Muscle layer of colon (tissue), 2 donors: ENCODE results near the gene MAP3K7CL.

Experiments
- H3K27ac ChIP-seq: one replicate; pipeline ENCODE4 v1.7.0; 2013; ENCODE audit warnings: low read depth, mild to moderate bottlenecking, low read length, moderate library complexity
- H3K27me3 ChIP-seq, 2 donors: one replicate each; pipeline ENCODE4 v1.7.0; 2013; ENCODE audit warnings: low read length in 2 of 2, mild to moderate bottlenecking in 2 of 2; ENCODE audit not compliant: insufficient read depth in 2 of 2, control insufficient read depth in 1 of 2
- H3K36me3 ChIP-seq: one replicate; pipeline ENCODE4 v1.7.0; 2013; ENCODE audit warnings: mild to moderate bottlenecking, low read length; ENCODE audit not compliant: insufficient read depth
- H3K4me1 ChIP-seq: one replicate; pipeline ENCODE4 v1.7.0; 2013; ENCODE audit warnings: mild to moderate bottlenecking, low read length; ENCODE audit not compliant: insufficient read depth
- H3K4me3 ChIP-seq, 2 donors: one replicate each; pipeline ENCODE4 v1.7.0; 2013; ENCODE audit warnings: low read length in 2 of 2, low read depth in 1 of 2, mild to moderate bottlenecking in 1 of 2, moderate library complexity in 1 of 2
- H3K9ac ChIP-seq: one replicate; pipeline ENCODE4 v1.7.0; 2013; ENCODE audit warnings: low read length
- H3K9me3 ChIP-seq: one replicate; pipeline ENCODE4 v1.7.0; 2013; ENCODE audit warnings: mild to moderate bottlenecking, low read length
- donor health status: abdominal sarcoma.
- donor health status: Adenocarcinoma of cecum.

Gene MAP3K7CL

DNA sequence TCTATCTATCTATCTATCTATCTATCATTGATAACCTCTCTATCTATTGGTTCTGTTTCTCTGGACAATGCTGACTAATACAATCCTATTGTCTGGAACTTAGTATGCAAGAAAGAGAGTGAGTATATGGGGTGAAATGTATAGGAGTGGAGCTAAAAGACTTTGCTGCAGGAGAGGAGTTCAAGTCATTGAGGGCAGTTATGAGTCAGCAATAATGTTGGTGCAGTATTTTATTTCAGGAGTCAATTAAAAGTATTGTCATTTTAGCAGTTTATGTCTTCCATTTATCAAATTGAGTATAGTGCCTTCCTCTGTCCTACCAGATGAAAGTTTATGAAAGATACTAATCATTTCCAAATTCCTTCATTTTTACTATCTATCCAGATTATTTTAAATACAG is 55.8 kb downstream of the MAP3K7CL start:
- H3K27ac ChIP-seq = no peak overlapping the region

DNA sequence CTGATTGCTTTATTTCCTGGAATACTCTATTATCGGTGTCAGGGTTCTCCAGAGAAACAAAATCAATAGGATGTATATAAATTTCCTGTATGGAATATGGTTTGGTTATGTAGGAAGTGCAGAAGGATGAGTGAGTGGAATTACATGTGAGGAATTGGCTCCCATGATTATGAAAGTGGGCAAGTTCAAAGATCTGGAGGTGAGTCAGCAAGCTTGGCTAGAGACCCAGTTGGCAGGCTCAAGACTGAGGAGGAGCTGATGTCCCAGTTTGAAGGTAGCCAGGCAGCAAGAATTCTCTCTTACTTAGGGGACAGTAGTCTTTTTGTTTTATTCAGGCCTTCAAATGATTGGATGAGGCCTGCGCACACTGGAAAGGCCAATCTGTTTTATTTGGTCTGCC is 57.5 kb downstream of the MAP3K7CL start:
- Histone ChIP-seq H3K4me3 (no peak overlapping the region), H3K9ac (no peak overlapping the region), H3K36me3 (no peaks in the 10 kb centered on the region), H3K4me1 (peaks cover 14% of the 10 kb centered on the region), H3K9me3 (no peaks in the 10 kb centered on the region), H3K27me3 (no peaks in the 10 kb centered on the region), H3K27ac (peak overlapping the region; percentile 3)

More for the DNA sequence above, 55.8 kb downstream of the MAP3K7CL start:
- Histone ChIP-seq H3K36me3 (no peaks in the 10 kb centered on the region), H3K9me3 (no peaks in the 10 kb centered on the region), H3K27me3 (no peaks in the 10 kb centered on the region), H3K9ac (no peak overlapping the region), H3K4me1 (peaks cover 19% of the 10 kb centered on the region), H3K4me3 (no peak overlapping the region)

DNA sequence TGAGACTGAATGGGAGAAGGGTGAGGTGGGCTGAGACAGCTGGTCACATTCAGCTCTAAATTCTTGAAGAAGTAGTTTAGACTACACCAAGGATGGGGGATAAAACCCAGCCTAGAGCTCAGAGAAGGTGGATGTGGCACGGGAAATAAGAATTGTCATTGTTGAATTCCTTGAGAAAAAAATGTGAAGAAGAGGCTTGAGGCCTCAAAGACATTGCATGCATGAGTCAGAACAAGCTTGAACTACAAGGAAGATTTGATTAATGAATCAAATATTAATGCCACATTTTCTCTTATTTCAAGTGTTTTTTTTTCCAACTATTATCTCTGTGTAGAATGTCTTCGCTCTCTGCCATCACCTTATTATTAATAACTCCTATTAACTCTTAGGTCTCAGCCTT is 58.9 kb downstream of the MAP3K7CL start:
- H3K27me3 ChIP-seq = no peaks in the 10 kb centered on the region
- H3K36me3 ChIP-seq = no peaks in the 10 kb centered on the region
- H3K4me3 ChIP-seq = no peak overlapping the region
- H3K9me3 ChIP-seq = no peaks in the 10 kb centered on the region
- H3K4me1 ChIP-seq = peaks cover 19% of the 10 kb centered on the region
- no peak overlapping the region for H3K27ac ChIP-seq
- H3K9ac ChIP-seq = no peak overlapping the region

DNA sequence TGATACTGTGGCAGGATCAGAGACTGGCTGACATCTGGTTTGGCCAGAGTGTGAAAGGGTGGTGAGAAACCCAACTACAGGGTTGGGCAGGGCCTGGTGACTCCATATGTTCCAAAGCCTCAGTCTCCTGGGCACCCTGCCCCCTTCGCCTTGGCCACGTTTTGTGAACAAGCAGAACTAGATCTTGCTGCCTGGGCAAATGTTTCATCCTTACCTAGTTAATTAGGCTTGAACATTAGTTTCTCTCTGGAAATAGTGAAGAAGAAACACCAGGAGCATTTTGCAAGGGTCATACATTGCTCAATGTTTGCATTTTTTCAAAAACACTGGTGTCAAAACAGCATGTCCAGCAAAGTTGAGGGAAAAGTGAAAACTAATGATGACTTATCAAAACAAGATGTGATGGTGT is 60.5 kb downstream of the MAP3K7CL start:
- Histone ChIP-seq H3K4me3 (no peak overlapping the region), H3K27ac (no peak overlapping the region), H3K4me1 (peaks cover 19% of the 10 kb centered on the region), H3K9me3 (no peaks in the 10 kb centered on the region), H3K9ac (no peak overlapping the region), H3K27me3 (no peaks in the 10 kb centered on the region), H3K36me3 (no peaks in the 10 kb centered on the region)

DNA sequence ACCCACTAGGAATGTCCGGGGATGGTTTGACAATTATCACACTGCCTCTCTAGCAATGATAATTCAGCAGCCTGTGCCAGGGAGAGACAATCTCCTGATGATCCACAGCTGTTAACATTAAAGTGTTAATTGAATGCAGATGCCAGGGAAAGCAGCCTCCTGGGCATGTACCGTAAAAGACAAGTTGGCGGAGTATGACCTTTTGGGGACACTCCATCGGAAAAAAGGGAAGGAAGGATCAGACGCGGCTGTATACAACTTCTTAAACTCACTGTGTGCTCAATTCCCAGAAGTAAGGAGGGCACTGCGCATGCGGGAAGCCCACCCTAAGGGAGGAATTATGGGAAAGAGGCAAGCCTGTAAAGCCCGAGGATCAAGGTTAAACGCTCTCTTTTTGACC is 62.6 kb downstream of the MAP3K7CL start:
- Histone ChIP-seq H3K9me3 (no peaks in the 10 kb centered on the region), H3K9ac (no peak overlapping the region), H3K27me3 (no peaks in the 10 kb centered on the region), H3K4me3 (peak overlapping the region in 1 of 2 donors; percentile 45), H3K4me1 (peaks cover 18% of the 10 kb centered on the region), H3K27ac (peak overlapping the region; percentile 32), H3K36me3 (no peaks in the 10 kb centered on the region)

DNA sequence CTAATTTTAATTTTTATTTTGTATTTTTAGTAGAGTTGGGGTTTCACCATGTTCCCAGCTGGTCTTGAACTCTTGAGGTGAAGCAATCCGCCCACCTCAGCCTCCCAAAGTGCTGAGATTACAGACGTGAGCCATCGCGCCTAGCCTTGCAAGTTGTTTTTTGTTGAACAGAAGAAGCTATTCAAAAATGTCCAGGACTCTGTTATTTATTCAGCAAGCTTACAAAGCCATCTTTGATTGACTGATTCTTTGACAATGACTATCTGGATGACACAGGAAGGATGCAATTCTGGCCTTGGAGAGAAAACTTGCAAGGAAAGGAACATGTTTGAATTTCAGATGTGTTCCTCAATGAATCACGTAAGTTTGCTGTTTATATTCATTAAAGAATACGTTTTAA is 63.5 kb downstream of the MAP3K7CL start:
- Histone ChIP-seq H3K36me3 (no peaks in the 10 kb centered on the region), H3K4me3 (no peak overlapping the region), H3K9me3 (no peaks in the 10 kb centered on the region), H3K9ac (no peak overlapping the region), H3K27me3 (no peaks in the 10 kb centered on the region), H3K27ac (no peak overlapping the region), H3K4me1 (peaks cover 14% of the 10 kb centered on the region)

DNA sequence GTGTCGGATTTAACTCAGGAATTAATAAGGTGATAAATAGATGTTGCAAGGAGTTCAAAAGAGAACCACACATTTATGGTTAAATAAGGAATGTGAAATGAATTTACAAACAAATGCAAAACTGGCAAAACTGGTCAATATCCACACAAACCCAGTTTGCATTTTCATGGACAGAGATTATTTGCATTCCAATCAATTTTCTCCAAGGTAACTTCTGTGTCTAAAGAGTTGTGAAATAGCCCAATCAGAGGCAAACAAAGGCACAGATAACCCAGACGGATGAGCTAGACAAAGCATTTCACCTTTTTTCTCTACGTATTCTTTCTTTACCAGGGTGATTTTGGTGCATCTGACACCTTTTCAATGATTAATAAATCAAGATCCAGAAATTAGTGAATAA is 63.9 kb downstream of the MAP3K7CL start:
- H3K4me1 ChIP-seq = peaks cover 14% of the 10 kb centered on the region
- no peaks in the 10 kb centered on the region for H3K27me3 ChIP-seq
- H3K36me3 ChIP-seq = no peaks in the 10 kb centered on the region
- no peaks in the 10 kb centered on the region for H3K9me3 ChIP-seq
- no peak overlapping the region for H3K4me3 ChIP-seq
- H3K9ac ChIP-seq = no peak overlapping the region
- no peak overlapping the region for H3K27ac ChIP-seq

DNA sequence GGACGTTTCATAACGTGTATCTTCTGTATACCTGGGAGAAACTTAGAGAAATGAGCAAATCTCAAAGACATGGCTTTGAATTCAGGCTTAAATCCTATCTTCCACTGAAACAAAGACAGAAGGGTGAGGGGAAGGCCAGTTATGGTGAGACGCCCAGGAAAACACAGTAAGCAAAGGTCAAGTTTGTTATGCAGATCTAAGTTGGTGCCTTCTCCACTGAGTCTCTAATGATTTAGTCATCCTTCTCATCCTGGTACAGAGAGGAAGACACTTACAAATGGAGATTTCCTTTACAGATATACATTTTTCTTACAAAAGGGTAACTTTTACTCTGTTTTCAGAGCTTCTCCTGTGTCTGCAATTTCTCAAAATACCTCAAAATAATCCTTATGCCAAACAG is 64.4 kb downstream of the MAP3K7CL start:
- Histone ChIP-seq H3K4me1 (peaks cover 14% of the 10 kb centered on the region), H3K9ac (no peak overlapping the region), H3K4me3 (no peak overlapping the region), H3K27ac (no peak overlapping the region), H3K27me3 (no peaks in the 10 kb centered on the region), H3K9me3 (no peaks in the 10 kb centered on the region), H3K36me3 (no peaks in the 10 kb centered on the region)

DNA sequence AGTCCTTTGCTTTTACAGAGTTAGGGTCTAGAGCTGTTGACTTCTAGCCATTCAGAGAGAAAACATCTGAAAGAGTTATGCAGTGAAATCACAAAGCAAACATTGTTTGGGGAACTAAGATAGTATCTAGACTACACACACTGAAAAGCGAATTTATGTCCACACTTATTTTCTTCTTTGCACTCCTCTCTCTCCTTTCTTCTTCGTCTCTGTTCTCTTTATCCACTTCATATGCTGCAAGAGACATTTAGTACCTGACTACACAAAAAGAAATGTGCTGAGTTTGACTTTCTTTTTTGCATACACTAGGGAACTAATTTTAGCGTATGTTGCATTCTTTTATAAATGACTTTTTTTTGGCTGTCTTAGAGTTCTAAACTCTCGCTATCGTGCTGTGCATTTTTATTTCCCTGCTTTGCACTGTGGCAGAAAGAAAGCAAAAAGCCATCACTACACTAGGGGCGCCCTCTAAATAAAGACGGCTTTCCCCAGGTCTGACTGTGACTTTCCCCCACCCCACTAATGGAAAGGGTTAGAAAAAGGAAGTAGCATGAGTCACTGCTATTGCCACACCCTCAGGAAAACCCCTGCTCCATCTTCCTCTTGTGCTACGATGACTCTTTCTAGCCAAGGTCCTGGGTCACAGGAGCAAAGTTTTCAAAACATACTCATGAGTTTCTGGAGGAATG is 65.7 kb downstream of the MAP3K7CL start:
- H3K27me3 ChIP-seq = no peaks in the 10 kb centered on the region
- peak overlapping the region in 1 of 2 donors; percentile 6 for H3K4me3 ChIP-seq
- H3K36me3 ChIP-seq = no peaks in the 10 kb centered on the region
- H3K4me1 ChIP-seq = peaks cover 14% of the 10 kb centered on the region
- H3K9ac ChIP-seq = no peak overlapping the region
- H3K27ac ChIP-seq = peak overlapping the region; percentile 35
- no peaks in the 10 kb centered on the region for H3K9me3 ChIP-seq

DNA sequence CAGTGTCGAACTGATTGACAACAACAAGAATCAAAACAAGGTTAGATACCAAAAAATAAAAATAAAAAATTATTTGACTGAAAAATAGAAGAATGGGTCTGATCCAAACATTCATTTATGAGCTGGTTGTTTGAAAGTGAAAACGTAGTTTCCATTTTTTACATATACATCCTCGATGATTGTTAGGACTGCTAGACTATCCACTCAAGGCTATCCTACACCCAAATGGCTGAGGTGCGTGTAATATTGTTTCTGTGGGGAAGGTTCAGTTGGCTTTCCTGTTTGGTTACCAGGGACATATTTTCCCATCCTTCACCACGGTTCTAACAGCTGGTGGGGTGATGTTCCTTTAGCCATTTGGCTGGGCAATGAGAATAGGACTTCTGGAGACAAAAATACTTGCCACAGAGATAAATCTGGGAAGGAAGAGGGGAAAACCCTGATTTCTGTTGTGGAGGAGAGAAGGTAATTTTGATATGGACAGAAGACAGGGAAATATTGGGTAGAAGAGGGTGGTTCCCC is 66.3 kb downstream of the MAP3K7CL start:
- Histone ChIP-seq H3K9ac (no peak overlapping the region), H3K27me3 (no peaks in the 10 kb centered on the region), H3K4me3 (peak overlapping the region in 1 of 2 donors; percentile 6), H3K36me3 (no peaks in the 10 kb centered on the region), H3K4me1 (peaks cover 14% of the 10 kb centered on the region), H3K27ac (peak overlapping the region; percentile 30), H3K9me3 (no peaks in the 10 kb centered on the region)

DNA sequence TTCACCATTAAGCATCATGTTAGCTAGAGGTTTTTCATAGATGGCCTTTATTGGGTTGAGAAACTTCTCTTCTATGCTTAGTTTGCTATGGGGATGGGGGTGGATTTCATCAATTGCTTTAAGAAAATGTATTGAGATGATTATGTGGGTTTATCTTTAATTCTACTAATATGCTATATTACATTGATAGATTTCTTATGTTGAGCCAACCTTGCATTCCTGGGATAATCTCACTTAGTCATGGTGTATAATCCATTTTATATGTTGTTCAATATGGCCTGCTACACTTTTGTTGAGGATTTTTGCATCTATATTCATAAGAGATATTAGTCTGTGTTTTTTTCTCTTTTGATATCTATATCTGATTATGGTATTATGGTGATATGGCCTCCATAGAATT is 70.7 kb downstream of the MAP3K7CL start:
- Histone ChIP-seq H3K9me3 (no peaks in the 10 kb centered on the region), H3K9ac (no peak overlapping the region), H3K4me1 (peaks cover 7% of the 10 kb centered on the region), H3K4me3 (no peak overlapping the region), H3K36me3 (no peaks in the 10 kb centered on the region), H3K27me3 (no peaks in the 10 kb centered on the region), H3K27ac (no peak overlapping the region)

DNA sequence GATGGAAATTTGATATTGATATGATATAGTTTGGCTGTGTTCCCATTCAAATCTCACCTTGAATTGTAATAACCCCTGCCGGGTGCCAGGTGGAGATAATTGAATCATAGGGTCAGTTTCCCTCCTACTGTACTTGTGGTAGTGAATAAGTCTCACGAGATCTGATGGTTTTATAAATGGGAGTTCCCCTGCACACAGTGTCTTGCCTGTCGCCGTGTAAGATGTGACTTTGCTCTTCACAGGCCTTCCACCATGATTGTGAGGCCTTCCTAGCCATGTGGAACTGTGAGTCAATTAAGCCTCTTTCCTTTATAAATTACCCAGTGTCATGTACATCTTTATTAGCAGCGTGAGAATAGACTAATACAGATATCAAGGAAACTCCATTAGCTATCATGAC is 74.6 kb downstream of the MAP3K7CL start:
- Histone ChIP-seq H3K36me3 (no peaks in the 10 kb centered on the region), H3K4me1 (no peaks in the 10 kb centered on the region), H3K27me3 (no peaks in the 10 kb centered on the region), H3K9ac (no peak overlapping the region), H3K9me3 (no peaks in the 10 kb centered on the region), H3K4me3 (no peak overlapping the region), H3K27ac (no peak overlapping the region)
